ENCODE data around the gene IGF2BP2.
"Not testable (repeated sequence)": the region's sequence is repeated elsewhere in the genome, so short reads cannot be mapped to it uniquely, and the experiment has no call there.

The IGF2BP2 gene

GRCh38 chr3:185825006-185825638 lies at the start of gene IGF2BP2:
TSS of gene IGF2BP2 (minus strand) at chr3:185825042. CDS start at chr3:185824960, 82 bp downstream.
- DNase-seq (ENCODE audit: low spot score) = peak; percentile 93

- no peak for DNase-seq (ENCODE audit: low spot score)
Measured at GRCh38 chr3:185874119-185874518, 49.3 kb upstream of the IGF2BP2 start.

GRCh38 chr3:185867650-185868049 lies 42.8 kb upstream of the IGF2BP2 start:
- DNase-seq (ENCODE audit: low spot score) = no peak

GRCh38 chr3:185866995-185867394 lies 42.2 kb upstream of the IGF2BP2 start:
- no peak for DNase-seq (ENCODE audit: low spot score)

- DNase-seq (ENCODE audit: low spot score) = no peak
Measured at GRCh38 chr3:185866555-185866954, 41.7 kb upstream of the IGF2BP2 start.

- DNase-seq (ENCODE audit: low spot score) = no peak
Measured at GRCh38 chr3:185865247-185865646, 40.4 kb upstream of the IGF2BP2 start.

- no peak for DNase-seq (ENCODE audit: low spot score)
Measured at GRCh38 chr3:185864767-185865166, 39.9 kb upstream of the IGF2BP2 start.

GRCh38 chr3:185862920-185863319 lies 38.1 kb upstream of the IGF2BP2 start:
- no peak for DNase-seq (ENCODE audit: low spot score)

- no peak for DNase-seq (ENCODE audit: low spot score)
Measured at GRCh38 chr3:185859294-185859972, 34.6 kb upstream of the IGF2BP2 start.

- no peak for DNase-seq (ENCODE audit: low spot score)
Measured at GRCh38 chr3:185858502-185859225, 33.8 kb upstream of the IGF2BP2 start.

- DNase-seq (ENCODE audit: low spot score) = no peak
Measured at GRCh38 chr3:185857208-185857607, 32.4 kb upstream of the IGF2BP2 start.

- DNase-seq (ENCODE audit: low spot score) = no peak
Measured at GRCh38 chr3:185856652-185857051, 31.8 kb upstream of the IGF2BP2 start.

- DNase-seq (ENCODE audit: low spot score) = not testable (repeated sequence)
Measured at GRCh38 chr3:185853771-185854170, 28.9 kb upstream of the IGF2BP2 start.

GRCh38 chr3:185852635-185853034 lies 27.8 kb upstream of the IGF2BP2 start:
- no peak for DNase-seq (ENCODE audit: low spot score)

GRCh38 chr3:185851959-185852358 lies 27.1 kb upstream of the IGF2BP2 start:
- no peak for DNase-seq (ENCODE audit: low spot score)

GRCh38 chr3:185851046-185851445 lies 26.2 kb upstream of the IGF2BP2 start:
- no peak for DNase-seq (ENCODE audit: low spot score)

GRCh38 chr3:185847506-185847905 lies 22.7 kb upstream of the IGF2BP2 start:
- DNase-seq (ENCODE audit: low spot score) = no peak

GRCh38 chr3:185846037-185846436 lies 21.2 kb upstream of the IGF2BP2 start:
- no peak for DNase-seq (ENCODE audit: low spot score)

- no peak for DNase-seq (ENCODE audit: low spot score)
Measured at GRCh38 chr3:185844051-185844450, 19.2 kb upstream of the IGF2BP2 start.

GRCh38 chr3:185843635-185844034 lies 18.8 kb upstream of the IGF2BP2 start:
- DNase-seq (ENCODE audit: low spot score) = no peak

- no peak for DNase-seq (ENCODE audit: low spot score)
Measured at GRCh38 chr3:185843126-185843525, 18.3 kb upstream of the IGF2BP2 start.

GRCh38 chr3:185842241-185842640 lies 17.4 kb upstream of the IGF2BP2 start:
- no peak for DNase-seq (ENCODE audit: low spot score)

- not testable (repeated sequence) for DNase-seq (ENCODE audit: low spot score)
Measured at GRCh38 chr3:185838417-185838989, 13.7 kb upstream of the IGF2BP2 start.

Measured in kidney tubule cell (primary cell).